HEK293 (cell line): ENCODE results near the gene SMPX.

ENCODE experiments used
- CTCF ChIA-PET: fragments of 350-600 bp; formaldehyde crosslinking; extraction: SDS; loops from one replicate; lab custom pipeline; 2021; ENCODE audit warnings: antibody characterized with exemption; lab: Yijun Ruan, JAX
- POLR2A ChIA-PET: fragments of 300-600 bp; formaldehyde crosslinking; extraction: SDS; loops from one replicate; lab custom pipeline; 2020; ENCODE audit warnings: antibody characterized with exemption, inconsistent platforms; lab: Yijun Ruan, JAX
- H3K27ac ChIP-seq: fragments of 200-500 bp; sonication (Bioruptor generic); 2 replicates; pipeline ENCODE4 v1.5.1; 2014; ENCODE audit warnings: low read depth, low read length, control low read depth, inconsistent platforms; ENCODE audit errors: extremely low read depth
- H3K36me3 ChIP-seq, 2 experiments: fragments of 200-500 bp in 1 of 2; sonication (Bioruptor generic) in 1 of 2; 1 replicate in 1 of 2; 2 replicates in 1 of 2; pipeline ENCODE4 v1.5.1; 2014 to 2017; ENCODE audit warnings: inconsistent platforms in 2 of 2, low read length in 2 of 2; ENCODE audit not compliant: control insufficient read depth in 2 of 2, insufficient read depth in 1 of 2
- H3K4me1 ChIP-seq: fragments of 200-500 bp; sonication (Bioruptor generic); 2 replicates; pipeline ENCODE4 v1.5.1; 2014; ENCODE audit warnings: mild to moderate bottlenecking, low read length, inconsistent platforms; ENCODE audit not compliant: control insufficient read depth, insufficient read depth
- H3K4me3 ChIP-seq: 2 replicates; pipeline ENCODE4 v1.5.1; 2011; ENCODE audit warnings: low read depth, mild to moderate bottlenecking, control low read depth, low read length, moderate library complexity
- H3K9me3 ChIP-seq: fragments of 200-500 bp; sonication (Bioruptor generic); 2 replicates; pipeline ENCODE4 v1.5.1; 2014; ENCODE audit warnings: low read depth, low read length, inconsistent platforms; ENCODE audit not compliant: control insufficient read depth, insufficient read depth
- GFI1B ChIP-seq: fragments of 450-650 bp; formaldehyde crosslinking; IDR thresholded peaks from 2 replicates; pipeline ENCODE4 v1.5.1; 2016; ENCODE audit warnings: missing biosample characterization, missing genetic modification characterization
- SCRT1 ChIP-seq: fragments of 450-650 bp; formaldehyde crosslinking; IDR thresholded peaks from 2 replicates; pipeline ENCODE4 v1.5.1; 2016; ENCODE audit warnings: missing biosample characterization, missing genetic modification characterization, borderline replicate concordance
- SETDB1 ChIP-seq: IDR thresholded peaks from one replicate; pipeline ENCODE4 v1.6.1; 2017; ENCODE audit warnings: mild to moderate bottlenecking, low read length, moderate library complexity, mixed read lengths; ENCODE audit not compliant: insufficient read length
- TCF7L2 ChIP-seq: IDR thresholded peaks from 2 replicates; pipeline ENCODE4 v1.6.1; 2011; ENCODE audit warnings: low read depth, mild to moderate bottlenecking, inconsistent platforms, low read length, moderate library complexity, borderline replicate concordance
- TRIM28 ChIP-seq: IDR thresholded peaks from 2 replicates; pipeline ENCODE4 v1.6.1; 2011; ENCODE audit warnings: low read length, control low read depth, borderline replicate concordance
- ZBTB17 ChIP-seq: fragments of 450-650 bp; formaldehyde crosslinking; IDR thresholded peaks from 2 replicates; pipeline ENCODE4 v1.5.1; 2016; ENCODE audit warnings: missing biosample characterization, missing genetic modification characterization
- ZBTB48 ChIP-seq: fragments of 450-650 bp; formaldehyde crosslinking; IDR thresholded peaks from 2 replicates; pipeline ENCODE4 v1.5.1; 2016; ENCODE audit warnings: missing biosample characterization, missing genetic modification characterization
- ZBTB8A ChIP-seq: fragments of 450-650 bp; formaldehyde crosslinking; IDR thresholded peaks from 2 replicates; pipeline ENCODE4 v1.5.1; 2016; ENCODE audit warnings: missing biosample characterization, missing genetic modification characterization
- ZEB2 ChIP-seq: fragments of 450-650 bp; formaldehyde crosslinking; IDR thresholded peaks from 2 replicates; pipeline ENCODE4 v1.5.1; 2016; ENCODE audit warnings: missing biosample characterization, missing genetic modification characterization
- ZIC2 ChIP-seq: fragments of 450-650 bp; formaldehyde crosslinking; IDR thresholded peaks from 2 replicates; pipeline ENCODE4 v1.5.1; 2016; ENCODE audit warnings: missing biosample characterization, missing genetic modification characterization
- ZNF155 ChIP-seq: fragments of 450-650 bp; formaldehyde crosslinking; IDR thresholded peaks from 2 replicates; pipeline ENCODE4 v1.5.1; 2016; ENCODE audit warnings: missing biosample characterization, missing genetic modification characterization
- ZNF214 ChIP-seq: fragments of 450-650 bp; formaldehyde crosslinking; IDR thresholded peaks from 2 replicates; pipeline ENCODE4 v1.5.1; 2017; ENCODE audit warnings: missing biosample characterization, mild to moderate bottlenecking, missing genetic modification characterization, borderline replicate concordance
- ZNF530 ChIP-seq: fragments of 450-650 bp; formaldehyde crosslinking; IDR thresholded peaks from 2 replicates; pipeline ENCODE4 v1.5.1; 2016; ENCODE audit warnings: low read depth, missing biosample characterization, missing genetic modification characterization
- ZNF585B ChIP-seq: fragments of 450-650 bp; formaldehyde crosslinking; IDR thresholded peaks from 2 replicates; pipeline ENCODE4 v1.5.1; 2016; ENCODE audit warnings: missing biosample characterization, missing genetic modification characterization
- ZNF654 ChIP-seq: fragments of 450-650 bp; formaldehyde crosslinking; IDR thresholded peaks from 2 replicates; pipeline ENCODE4 v1.5.1; 2016; ENCODE audit warnings: low read depth, missing biosample characterization, missing genetic modification characterization
- ZNF791 ChIP-seq: fragments of 450-650 bp; formaldehyde crosslinking; IDR thresholded peaks from 2 replicates; pipeline ENCODE4 v1.5.1; 2016; ENCODE audit warnings: missing biosample characterization, missing genetic modification characterization
- TF ChIP-seq, protein P1 (sequence below): fragments of 450-650 bp; formaldehyde crosslinking; IDR thresholded peaks from 2 replicates; pipeline ENCODE4 v1.5.1; 2016; ENCODE audit warnings: missing biosample characterization, missing genetic modification characterization
- TF ChIP-seq, protein P2 (sequence below): fragments of 450-650 bp; formaldehyde crosslinking; IDR thresholded peaks from 2 replicates; pipeline ENCODE4 v1.5.0; 2017; ENCODE audit warnings: missing biosample characterization, missing genetic modification characterization, borderline replicate concordance
- TF ChIP-seq, protein P3 (sequence below): fragments of 450-650 bp; formaldehyde crosslinking; IDR thresholded peaks from 2 replicates; pipeline ENCODE4 v1.5.1; 2017; ENCODE audit warnings: missing biosample characterization, missing genetic modification characterization
- TF ChIP-seq, protein P4 (sequence below): fragments of 450-650 bp; formaldehyde crosslinking; IDR thresholded peaks from 2 replicates; pipeline ENCODE4 v1.5.1; 2016; ENCODE audit warnings: missing biosample characterization, missing genetic modification characterization
- TF ChIP-seq, protein P5 (sequence below): fragments of 450-650 bp; formaldehyde crosslinking; conservative IDR thresholded peaks from 2 replicates; pipeline ENCODE4 v1.5.1; 2016; ENCODE audit warnings: low read depth, missing biosample characterization, missing genetic modification characterization

SMPX gene

DNA sequence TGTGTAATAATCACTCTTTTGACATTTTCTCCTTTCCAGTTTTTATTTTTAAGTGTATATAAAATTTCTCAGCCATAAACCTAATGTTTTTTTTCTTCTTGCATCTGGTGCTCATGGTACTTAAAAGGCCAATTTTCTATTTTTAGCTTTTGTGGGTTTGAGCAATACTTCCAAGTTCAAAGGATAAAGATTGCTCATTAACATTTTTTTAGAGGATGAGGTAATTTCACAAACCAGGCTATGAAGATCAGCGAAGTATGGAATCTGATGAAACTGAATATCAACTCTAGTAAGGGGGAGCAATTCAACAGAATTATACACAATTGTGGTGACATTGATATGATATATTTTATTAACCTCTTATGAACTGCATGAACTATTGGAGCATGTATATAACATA lies 74.0 kb downstream of the SMPX start:
- H3K36me3 ChIP-seq: no peaks in the 10 kb centered on the region
- TF ChIP-seq, protein P1, sequence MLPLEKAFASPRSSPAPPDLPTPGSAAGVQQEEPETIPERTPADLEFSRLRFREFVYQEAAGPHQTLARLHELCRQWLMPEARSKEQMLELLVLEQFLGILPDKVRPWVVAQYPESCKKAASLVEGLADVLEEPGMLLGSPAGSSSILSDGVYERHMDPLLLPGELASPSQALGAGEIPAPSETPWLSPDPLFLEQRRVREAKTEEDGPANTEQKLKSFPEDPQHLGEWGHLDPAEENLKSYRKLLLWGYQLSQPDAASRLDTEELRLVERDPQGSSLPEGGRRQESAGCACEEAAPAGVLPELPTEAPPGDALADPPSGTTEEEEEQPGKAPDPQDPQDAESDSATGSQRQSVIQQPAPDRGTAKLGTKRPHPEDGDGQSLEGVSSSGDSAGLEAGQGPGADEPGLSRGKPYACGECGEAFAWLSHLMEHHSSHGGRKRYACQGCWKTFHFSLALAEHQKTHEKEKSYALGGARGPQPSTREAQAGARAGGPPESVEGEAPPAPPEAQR: no peak
- peak; percentile 21; the same call in 1 of the 2 replicates for TF ChIP-seq TCF7L2
- TF ChIP-seq, all 188 proteins: peak for 1
- no peaks in the 10 kb centered on the region for H3K4me1 ChIP-seq
- no peaks in the 10 kb centered on the region for H3K9me3 ChIP-seq
- ChIA-PET POLR2A (no interaction called here), CTCF (interaction anchor here (1.0 kb wide), 1 partner anchor 13 kb away, joined by 3 read pairs; no protein-coding TSS in a partner anchor)
- no peak overlapping the region for H3K4me3 ChIP-seq
- H3K27ac ChIP-seq: no peak overlapping the region

DNA sequence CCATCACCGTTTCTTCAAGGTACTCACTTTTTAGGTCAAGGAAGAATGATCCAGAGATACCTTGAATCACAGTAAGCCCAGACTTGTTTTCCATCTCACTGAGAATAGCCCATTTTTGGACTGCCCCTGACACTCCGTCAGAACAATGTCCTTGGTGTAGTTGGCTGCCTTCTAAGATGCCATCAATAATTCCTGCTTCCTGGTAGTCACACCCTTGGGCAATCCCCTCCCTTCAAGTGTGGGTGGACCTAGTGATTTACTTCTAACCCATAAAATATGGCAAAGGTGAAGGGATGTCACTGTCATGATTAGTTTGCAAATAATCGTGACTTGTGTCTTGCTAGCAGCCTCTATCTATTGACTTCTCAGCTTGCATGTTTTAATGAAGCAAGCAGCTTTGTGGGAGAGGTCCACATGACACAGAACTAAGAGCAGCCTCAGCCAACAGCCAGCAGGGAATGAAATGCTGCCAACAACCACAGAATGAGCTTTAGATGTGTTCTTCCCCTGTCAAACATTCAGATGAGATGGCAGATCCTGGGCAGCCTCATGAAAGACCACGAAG lies 79.8 kb downstream of the SMPX start:
- ChIA-PET POLR2A (no interaction called here), CTCF (no interaction called here)
- no peaks in the 10 kb centered on the region for H3K36me3 ChIP-seq
- no peak overlapping the region for H3K27ac ChIP-seq
- H3K4me1 ChIP-seq: no peaks in the 10 kb centered on the region
- H3K9me3 ChIP-seq: no peaks in the 10 kb centered on the region
- H3K4me3 ChIP-seq: no peak overlapping the region
- TF ChIP-seq, protein P2, sequence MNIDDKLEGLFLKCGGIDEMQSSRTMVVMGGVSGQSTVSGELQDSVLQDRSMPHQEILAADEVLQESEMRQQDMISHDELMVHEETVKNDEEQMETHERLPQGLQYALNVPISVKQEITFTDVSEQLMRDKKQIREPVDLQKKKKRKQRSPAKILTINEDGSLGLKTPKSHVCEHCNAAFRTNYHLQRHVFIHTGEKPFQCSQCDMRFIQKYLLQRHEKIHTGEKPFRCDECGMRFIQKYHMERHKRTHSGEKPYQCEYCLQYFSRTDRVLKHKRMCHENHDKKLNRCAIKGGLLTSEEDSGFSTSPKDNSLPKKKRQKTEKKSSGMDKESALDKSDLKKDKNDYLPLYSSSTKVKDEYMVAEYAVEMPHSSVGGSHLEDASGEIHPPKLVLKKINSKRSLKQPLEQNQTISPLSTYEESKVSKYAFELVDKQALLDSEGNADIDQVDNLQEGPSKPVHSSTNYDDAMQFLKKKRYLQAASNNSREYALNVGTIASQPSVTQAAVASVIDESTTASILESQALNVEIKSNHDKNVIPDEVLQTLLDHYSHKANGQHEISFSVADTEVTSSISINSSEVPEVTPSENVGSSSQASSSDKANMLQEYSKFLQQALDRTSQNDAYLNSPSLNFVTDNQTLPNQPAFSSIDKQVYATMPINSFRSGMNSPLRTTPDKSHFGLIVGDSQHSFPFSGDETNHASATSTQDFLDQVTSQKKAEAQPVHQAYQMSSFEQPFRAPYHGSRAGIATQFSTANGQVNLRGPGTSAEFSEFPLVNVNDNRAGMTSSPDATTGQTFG (tag by site-specific recombination): no peak
- TF ChIP-seq ZNF791 (tag by site-specific recombination): no peak
- no peak for TF ChIP-seq GFI1B
- TF ChIP-seq ZBTB48: no peak
- peak; percentile 32 for TF ChIP-seq SETDB1
- TF ChIP-seq ZEB2: no peak
- TF ChIP-seq, all 188 proteins: peak for 1

DNA sequence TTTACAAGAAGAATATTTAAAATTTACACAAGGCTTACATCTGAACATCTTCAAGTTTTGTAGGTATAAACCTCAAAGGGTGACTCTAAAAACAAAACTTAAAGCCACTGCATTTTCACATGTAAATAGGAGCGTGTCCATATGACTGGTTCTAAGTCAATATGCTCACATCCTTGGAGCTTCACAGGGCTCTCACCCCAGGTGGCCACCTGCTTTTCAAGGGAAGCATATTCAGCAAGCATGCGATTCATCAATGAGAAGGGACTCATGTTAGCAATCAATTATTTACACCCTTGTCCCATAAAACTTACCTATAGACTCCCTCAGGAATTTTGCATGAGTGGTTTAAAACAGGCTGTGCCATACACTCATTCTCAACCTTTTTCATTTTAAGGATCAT lies 82.0 kb downstream of the SMPX start:
- H3K9me3 ChIP-seq: no peaks in the 10 kb centered on the region
- ChIA-PET CTCF (interaction anchor here (0.6 to 0.7 kb wide), 2 partner anchors 42 to 120 kb away, joined by 3 read pairs; no protein-coding TSS in a partner anchor), POLR2A (no interaction called here)
- H3K27ac ChIP-seq: no peak overlapping the region
- H3K4me3 ChIP-seq: no peak overlapping the region
- H3K36me3 ChIP-seq: no peaks in the 10 kb centered on the region
- no peaks in the 10 kb centered on the region for H3K4me1 ChIP-seq
- TF ChIP-seq ZIC2 (tag by site-specific recombination): no peak
- no peak for TF ChIP-seq ZNF155
- TF ChIP-seq TRIM28: no peak
- TF ChIP-seq ZNF654 (tag by site-specific recombination): no peak
- no peak for TF ChIP-seq ZBTB8A (tag by site-specific recombination)
- TF ChIP-seq, protein P3, sequence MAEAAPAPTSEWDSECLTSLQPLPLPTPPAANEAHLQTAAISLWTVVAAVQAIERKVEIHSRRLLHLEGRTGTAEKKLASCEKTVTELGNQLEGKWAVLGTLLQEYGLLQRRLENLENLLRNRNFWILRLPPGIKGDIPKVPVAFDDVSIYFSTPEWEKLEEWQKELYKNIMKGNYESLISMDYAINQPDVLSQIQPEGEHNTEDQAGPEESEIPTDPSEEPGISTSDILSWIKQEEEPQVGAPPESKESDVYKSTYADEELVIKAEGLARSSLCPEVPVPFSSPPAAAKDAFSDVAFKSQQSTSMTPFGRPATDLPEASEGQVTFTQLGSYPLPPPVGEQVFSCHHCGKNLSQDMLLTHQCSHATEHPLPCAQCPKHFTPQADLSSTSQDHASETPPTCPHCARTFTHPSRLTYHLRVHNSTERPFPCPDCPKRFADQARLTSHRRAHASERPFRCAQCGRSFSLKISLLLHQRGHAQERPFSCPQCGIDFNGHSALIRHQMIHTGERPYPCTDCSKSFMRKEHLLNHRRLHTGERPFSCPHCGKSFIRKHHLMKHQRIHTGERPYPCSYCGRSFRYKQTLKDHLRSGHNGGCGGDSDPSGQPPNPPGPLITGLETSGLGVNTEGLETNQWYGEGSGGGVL (tag by site-specific recombination): no peak
- TF ChIP-seq, protein P4, sequence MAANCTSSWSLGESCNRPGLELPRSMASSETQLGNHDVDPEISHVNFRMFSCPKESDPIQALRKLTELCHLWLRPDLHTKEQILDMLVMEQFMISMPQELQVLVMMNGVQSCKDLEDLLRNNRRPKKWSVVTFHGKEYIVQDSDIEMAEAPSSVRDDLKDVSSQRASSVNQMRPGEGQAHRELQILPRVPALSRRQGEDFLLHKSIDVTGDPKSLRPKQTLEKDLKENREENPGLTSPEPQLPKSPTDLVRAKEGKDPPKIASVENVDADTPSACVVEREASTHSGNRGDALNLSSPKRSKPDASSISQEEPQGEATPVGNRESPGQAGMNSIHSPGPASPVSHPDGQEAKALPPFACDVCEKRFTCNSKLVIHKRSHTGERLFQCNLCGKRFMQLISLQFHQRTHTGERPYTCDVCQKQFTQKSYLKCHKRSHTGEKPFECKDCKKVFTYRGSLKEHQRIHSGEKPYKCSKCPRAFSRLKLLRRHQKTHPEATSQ (tag by site-specific recombination): no peak
- TF ChIP-seq ZNF530 (tag by site-specific recombination): no peak
- TF ChIP-seq SCRT1 (tag by site-specific recombination): no peak
- TF ChIP-seq, protein P5, sequence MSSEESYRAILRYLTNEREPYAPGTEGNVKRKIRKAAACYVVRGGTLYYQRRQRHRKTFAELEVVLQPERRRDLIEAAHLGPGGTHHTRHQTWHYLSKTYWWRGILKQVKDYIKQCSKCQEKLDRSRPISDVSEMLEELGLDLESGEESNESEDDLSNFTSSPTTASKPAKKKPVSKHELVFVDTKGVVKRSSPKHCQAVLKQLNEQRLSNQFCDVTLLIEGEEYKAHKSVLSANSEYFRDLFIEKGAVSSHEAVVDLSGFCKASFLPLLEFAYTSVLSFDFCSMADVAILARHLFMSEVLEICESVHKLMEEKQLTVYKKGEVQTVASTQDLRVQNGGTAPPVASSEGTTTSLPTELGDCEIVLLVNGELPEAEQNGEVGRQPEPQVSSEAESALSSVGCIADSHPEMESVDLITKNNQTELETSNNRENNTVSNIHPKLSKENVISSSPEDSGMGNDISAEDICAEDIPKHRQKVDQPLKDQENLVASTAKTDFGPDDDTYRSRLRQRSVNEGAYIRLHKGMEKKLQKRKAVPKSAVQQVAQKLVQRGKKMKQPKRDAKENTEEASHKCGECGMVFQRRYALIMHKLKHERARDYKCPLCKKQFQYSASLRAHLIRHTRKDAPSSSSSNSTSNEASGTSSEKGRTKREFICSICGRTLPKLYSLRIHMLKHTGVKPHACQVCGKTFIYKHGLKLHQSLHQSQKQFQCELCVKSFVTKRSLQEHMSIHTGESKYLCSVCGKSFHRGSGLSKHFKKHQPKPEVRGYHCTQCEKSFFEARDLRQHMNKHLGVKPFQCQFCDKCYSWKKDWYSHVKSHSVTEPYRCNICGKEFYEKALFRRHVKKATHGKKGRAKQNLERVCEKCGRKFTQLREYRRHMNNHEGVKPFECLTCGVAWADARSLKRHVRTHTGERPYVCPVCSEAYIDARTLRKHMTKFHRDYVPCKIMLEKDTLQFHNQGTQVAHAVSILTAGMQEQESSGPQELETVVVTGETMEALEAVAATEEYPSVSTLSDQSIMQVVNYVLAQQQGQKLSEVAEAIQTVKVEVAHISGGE (tag by site-specific recombination): no peak
- TF ChIP-seq ZBTB17 (tag by site-specific recombination): no peak
- TF ChIP-seq ZNF214: no peak
- TF ChIP-seq ZNF585B: no peak
